DMS79 treated with DMSO at 0.1 percent for 48 hours (cell line): ENCODE data around the gene SDF2.
A peak's percentile ranks its signal among the peaks of the same experiment; 100 is the strongest.

Experiments used
- DNase-seq: peaks from one replicate; lab custom pipeline; 2025; lab: John Stamatoyannopoulos, UW

The SDF2 gene

GRCh38 chr17:28661635-28662526 lies at the start of gene SDF2, which contains the start of gene SUPT6H:
Gene SDF2 (minus strand): TSS chr17:28661906. CDS start chr17:28661876, 30 bp downstream.
Gene SUPT6H (plus strand): TSS chr17:28662205. CDS start chr17:28673402, 11,197 bp downstream.
- DNase-seq = peak; percentile 95

- DNase-seq = peak; percentile 89
Measured at GRCh38 chr17:28710861-28711722, 49.4 kb upstream of the SDF2 start.

- DNase-seq = no peak
Measured at GRCh38 chr17:28707339-28707720, 45.6 kb upstream of the SDF2 start.

GRCh38 chr17:28706471-28707338 lies 45.0 kb upstream of the SDF2 start:
- DNase-seq = no peak

GRCh38 chr17:28705728-28706334 lies 44.1 kb upstream of the SDF2 start:
- DNase-seq = no peak

GRCh38 chr17:28705074-28705659 lies 43.5 kb upstream of the SDF2 start:
- no peak for DNase-seq

GRCh38 chr17:28704219-28704858 lies 42.6 kb upstream of the SDF2 start:
- DNase-seq = no peak

GRCh38 chr17:28703552-28704218 lies 42.0 kb upstream of the SDF2 start:
- DNase-seq = no peak

GRCh38 chr17:28702752-28703150 lies 41.0 kb upstream of the SDF2 start:
- no peak for DNase-seq

GRCh38 chr17:28702026-28702751 lies 40.5 kb upstream of the SDF2 start:
- peak; percentile 52 for DNase-seq

GRCh38 chr17:28700830-28701492 lies 39.3 kb upstream of the SDF2 start:
- DNase-seq = no peak

GRCh38 chr17:28700278-28700677 lies 38.6 kb upstream of the SDF2 start:
- DNase-seq = no peak

- no peak for DNase-seq
Measured at GRCh38 chr17:28698253-28698941, 36.7 kb upstream of the SDF2 start.

GRCh38 chr17:28693869-28694268 lies 32.2 kb upstream of the SDF2 start:
- no peak for DNase-seq

- no peak for DNase-seq
Measured at GRCh38 chr17:28689011-28689410, 27.3 kb upstream of the SDF2 start.

GRCh38 chr17:28688481-28688880 lies 26.8 kb upstream of the SDF2 start:
- no peak for DNase-seq

- DNase-seq = no peak
Measured at GRCh38 chr17:28686296-28686695, 24.6 kb upstream of the SDF2 start.

- no peak for DNase-seq
Measured at GRCh38 chr17:28685366-28685765, 23.7 kb upstream of the SDF2 start.
